IMR-90 (cell line): ENCODE measurements around the gene RUNX2.

Experiments
- BHLHE40 ChIP-seq: fragments of 150-350 bp; IDR thresholded peaks from 2 replicates; pipeline ENCODE4 v1.6.1; 2016; ENCODE audit warnings: mild to moderate bottlenecking, low read depth, low read length
- CEBPB ChIP-seq: IDR thresholded peaks from 2 replicates; pipeline ENCODE4 v1.6.1; 2012; ENCODE audit warnings: low read depth, low read length, improper control_type of control experiment
- CHD1 ChIP-seq: IDR thresholded peaks from 2 replicates; pipeline ENCODE4 v1.6.1; 2012; ENCODE audit warnings: low read depth, low read length, improper control_type of control experiment
- FOS ChIP-seq: fragments of 150-350 bp; IDR thresholded peaks from 2 replicates; pipeline ENCODE4 v1.6.1; 2016; ENCODE audit warnings: low read depth, low read length
- MAFK ChIP-seq: IDR thresholded peaks from 2 replicates; pipeline ENCODE4 v1.6.1; 2012; ENCODE audit warnings: low read depth, low read length, improper control_type of control experiment
- MAZ ChIP-seq: IDR thresholded peaks from 2 replicates; pipeline ENCODE4 v1.6.1; 2012; ENCODE audit warnings: low read depth, mild to moderate bottlenecking, low read length, improper control_type of control experiment, moderate library complexity, borderline replicate concordance
- POLR2A ChIP-seq: IDR thresholded peaks from 2 replicates; pipeline ENCODE4 v1.6.1; 2012; ENCODE audit warnings: mild to moderate bottlenecking, low read depth, low read length
- RAD21 ChIP-seq: IDR thresholded peaks from 2 replicates; pipeline ENCODE4 v1.6.1; 2012; ENCODE audit warnings: low read length, improper control_type of control experiment
- RFX5 ChIP-seq: IDR thresholded peaks from 2 replicates; pipeline ENCODE4 v1.8.0; 2012; ENCODE audit warnings: low read depth, mild to moderate bottlenecking, low read length, moderate library complexity
- SMC3 ChIP-seq: fragments of 150-350 bp; IDR thresholded peaks from 2 replicates; pipeline ENCODE4 v1.6.1; 2016; ENCODE audit warnings: low read depth, mild to moderate bottlenecking, antibody characterized with exemption, low read length, moderate library complexity
- TF ChIP-seq, protein P1 (sequence below): conservative IDR thresholded peaks from 2 replicates; pipeline ENCODE4 v1.5.1; 2012; ENCODE audit warnings: mild to moderate bottlenecking, low read depth, low read length, improper control_type of control experiment
- TF ChIP-seq, protein P2 (sequence below): fragments of 150-350 bp; IDR thresholded peaks from 2 replicates; pipeline ENCODE4 v1.6.1; 2017; ENCODE audit warnings: mild to moderate bottlenecking, antibody characterized with exemption, low read length, low read depth
- TF ChIP-seq, protein P3 (sequence below): fragments of 150-350 bp; IDR thresholded peaks from 2 replicates; pipeline ENCODE4 v1.6.1; 2016; ENCODE audit warnings: low read depth, mild to moderate bottlenecking, low read length, moderate library complexity, borderline replicate concordance

DNA sequence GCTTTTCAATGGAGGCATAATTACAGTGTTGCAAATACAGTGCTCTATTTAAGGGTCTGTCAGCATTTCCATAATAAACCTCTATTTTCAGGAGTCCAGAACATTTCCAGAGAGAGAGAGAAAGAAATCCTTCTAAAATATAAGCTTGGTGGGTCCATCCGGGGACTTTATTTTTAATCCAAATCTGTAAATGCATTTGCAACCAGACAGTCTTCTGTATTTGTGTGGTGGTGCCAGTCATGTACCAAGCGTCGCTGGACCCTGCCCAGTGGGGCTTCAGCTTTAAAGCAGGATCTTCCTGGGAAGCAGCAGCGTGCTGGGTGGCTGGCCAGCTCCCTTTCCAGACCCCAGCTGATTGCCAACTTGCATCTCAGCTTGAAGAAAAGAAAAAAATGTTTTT is 306.1 kb downstream of the RUNX2 start:
- TF ChIP-seq, protein P1, sequence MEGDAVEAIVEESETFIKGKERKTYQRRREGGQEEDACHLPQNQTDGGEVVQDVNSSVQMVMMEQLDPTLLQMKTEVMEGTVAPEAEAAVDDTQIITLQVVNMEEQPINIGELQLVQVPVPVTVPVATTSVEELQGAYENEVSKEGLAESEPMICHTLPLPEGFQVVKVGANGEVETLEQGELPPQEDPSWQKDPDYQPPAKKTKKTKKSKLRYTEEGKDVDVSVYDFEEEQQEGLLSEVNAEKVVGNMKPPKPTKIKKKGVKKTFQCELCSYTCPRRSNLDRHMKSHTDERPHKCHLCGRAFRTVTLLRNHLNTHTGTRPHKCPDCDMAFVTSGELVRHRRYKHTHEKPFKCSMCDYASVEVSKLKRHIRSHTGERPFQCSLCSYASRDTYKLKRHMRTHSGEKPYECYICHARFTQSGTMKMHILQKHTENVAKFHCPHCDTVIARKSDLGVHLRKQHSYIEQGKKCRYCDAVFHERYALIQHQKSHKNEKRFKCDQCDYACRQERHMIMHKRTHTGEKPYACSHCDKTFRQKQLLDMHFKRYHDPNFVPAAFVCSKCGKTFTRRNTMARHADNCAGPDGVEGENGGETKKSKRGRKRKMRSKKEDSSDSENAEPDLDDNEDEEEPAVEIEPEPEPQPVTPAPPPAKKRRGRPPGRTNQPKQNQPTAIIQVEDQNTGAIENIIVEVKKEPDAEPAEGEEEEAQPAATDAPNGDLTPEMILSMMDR = no peak
- TF ChIP-seq, protein P2, sequence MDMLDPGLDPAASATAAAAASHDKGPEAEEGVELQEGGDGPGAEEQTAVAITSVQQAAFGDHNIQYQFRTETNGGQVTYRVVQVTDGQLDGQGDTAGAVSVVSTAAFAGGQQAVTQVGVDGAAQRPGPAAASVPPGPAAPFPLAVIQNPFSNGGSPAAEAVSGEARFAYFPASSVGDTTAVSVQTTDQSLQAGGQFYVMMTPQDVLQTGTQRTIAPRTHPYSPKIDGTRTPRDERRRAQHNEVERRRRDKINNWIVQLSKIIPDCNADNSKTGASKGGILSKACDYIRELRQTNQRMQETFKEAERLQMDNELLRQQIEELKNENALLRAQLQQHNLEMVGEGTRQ = no peak
- TF ChIP-seq POLR2A = no peak
- TF ChIP-seq CHD1 = no peak
- TF ChIP-seq SMC3 = no peak
- no peak for TF ChIP-seq FOS
- no peak for TF ChIP-seq RAD21
- no peak for TF ChIP-seq MAZ
- TF ChIP-seq, protein P3, sequence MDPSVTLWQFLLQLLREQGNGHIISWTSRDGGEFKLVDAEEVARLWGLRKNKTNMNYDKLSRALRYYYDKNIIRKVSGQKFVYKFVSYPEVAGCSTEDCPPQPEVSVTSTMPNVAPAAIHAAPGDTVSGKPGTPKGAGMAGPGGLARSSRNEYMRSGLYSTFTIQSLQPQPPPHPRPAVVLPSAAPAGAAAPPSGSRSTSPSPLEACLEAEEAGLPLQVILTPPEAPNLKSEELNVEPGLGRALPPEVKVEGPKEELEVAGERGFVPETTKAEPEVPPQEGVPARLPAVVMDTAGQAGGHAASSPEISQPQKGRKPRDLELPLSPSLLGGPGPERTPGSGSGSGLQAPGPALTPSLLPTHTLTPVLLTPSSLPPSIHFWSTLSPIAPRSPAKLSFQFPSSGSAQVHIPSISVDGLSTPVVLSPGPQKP = no peak
- no peak for TF ChIP-seq BHLHE40
- TF ChIP-seq CEBPB = no peak
- TF ChIP-seq MAFK = no peak
- TF ChIP-seq RFX5 = no peak
